ENCODE data around the gene MAD1L1. TPM values are rescaled to one million over a fixed set of nuclear protein-coding genes. Genes with fewer than 3 reads are reported as not detected.

The MAD1L1 gene
- total and polyA plus RNA-seq, 2 donors (not counting 1 experiment from before 2014, with no cell fraction given) = 9.8 to 29.4 TPM

DNA sequence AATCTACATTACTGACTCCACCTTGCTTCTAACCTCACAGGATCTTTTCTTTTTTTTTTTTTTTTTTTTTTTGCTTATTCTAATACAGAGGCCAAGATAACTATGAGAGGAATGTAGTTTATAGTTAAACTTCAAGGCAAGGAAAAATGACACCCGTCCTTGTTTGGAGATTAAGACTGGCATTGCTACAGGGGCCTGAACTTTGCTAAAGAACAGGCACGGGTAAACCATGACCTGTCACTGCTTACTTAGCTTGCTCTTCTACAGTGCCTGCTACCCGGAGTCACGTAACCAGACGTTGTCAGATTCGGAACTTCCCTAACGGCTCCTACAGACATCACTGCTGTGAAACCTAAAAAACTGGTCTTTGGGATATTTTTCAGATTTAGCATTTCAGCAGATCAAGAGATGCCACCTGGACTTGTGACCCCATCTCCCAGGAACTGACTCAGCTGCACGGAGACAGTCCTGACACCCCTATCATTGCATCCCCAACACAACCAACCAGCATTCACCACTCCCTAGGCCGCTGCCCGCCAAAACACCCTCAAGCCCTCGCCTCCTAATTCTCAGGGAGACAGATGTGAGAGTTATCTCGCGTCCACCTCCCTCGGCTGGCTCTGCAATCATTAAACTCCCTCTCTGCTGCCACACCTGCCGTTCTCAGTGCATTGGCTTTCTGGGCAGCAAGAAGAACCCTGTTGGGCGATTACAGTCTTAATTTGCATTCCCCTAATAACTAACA is 27.5 kb downstream of the MAD1L1 start:
- Histone ChIP-seq H3K4me2 (ENCODE audit: extremely low read depth, insufficient read depth, low read length) (no peak overlapping the region), H3K4me3 (replicated peaks in 1 of 4; ENCODE audit: control extremely low read depth in 1 of 4, insufficient read depth in 1 of 4, low read depth in 3 of 4, low read length in 4 of 4) (no peak overlapping the region), H3K36me3 (ENCODE audit: control insufficient read depth, insufficient read depth, low read length) (peaks cover 3% of the 10 kb centered on the region), H3K79me2 (ENCODE audit: control insufficient read depth, insufficient read depth, low read length) (no peaks in the 10 kb centered on the region), H2AFZ (ENCODE audit: low read length) (no peak overlapping the region), H3K4me1 (ENCODE audit: control insufficient read depth, extremely low read depth, insufficient read depth, low read length) (peaks cover 6% of the 10 kb centered on the region), H3K27ac (ENCODE audit: insufficient read depth, low read length) (no peak overlapping the region), H3K27me3 (ENCODE audit: control insufficient read depth, insufficient read depth, low read length) (no peaks in the 10 kb centered on the region), H3K9me3 (ENCODE audit: control insufficient read depth, insufficient read depth, low read depth, low read length) (no peaks in the 10 kb centered on the region), H4K20me1 (ENCODE audit: control insufficient read depth, extremely low read depth, insufficient read depth, low read length) (no peaks in the 10 kb centered on the region), H3K9ac (ENCODE audit: insufficient read depth, low read length) (no peak overlapping the region)
- peak in 1 of 2 donors; percentile 10 for DNase-seq (ENCODE audit: low read depth in 2 of 2)
- TF ChIP-seq EZH2 (IDR thresholded peaks at IDR 0.05; ENCODE audit: low read length, missing control alignments) = no peak
- TF ChIP-seq, protein P1, sequence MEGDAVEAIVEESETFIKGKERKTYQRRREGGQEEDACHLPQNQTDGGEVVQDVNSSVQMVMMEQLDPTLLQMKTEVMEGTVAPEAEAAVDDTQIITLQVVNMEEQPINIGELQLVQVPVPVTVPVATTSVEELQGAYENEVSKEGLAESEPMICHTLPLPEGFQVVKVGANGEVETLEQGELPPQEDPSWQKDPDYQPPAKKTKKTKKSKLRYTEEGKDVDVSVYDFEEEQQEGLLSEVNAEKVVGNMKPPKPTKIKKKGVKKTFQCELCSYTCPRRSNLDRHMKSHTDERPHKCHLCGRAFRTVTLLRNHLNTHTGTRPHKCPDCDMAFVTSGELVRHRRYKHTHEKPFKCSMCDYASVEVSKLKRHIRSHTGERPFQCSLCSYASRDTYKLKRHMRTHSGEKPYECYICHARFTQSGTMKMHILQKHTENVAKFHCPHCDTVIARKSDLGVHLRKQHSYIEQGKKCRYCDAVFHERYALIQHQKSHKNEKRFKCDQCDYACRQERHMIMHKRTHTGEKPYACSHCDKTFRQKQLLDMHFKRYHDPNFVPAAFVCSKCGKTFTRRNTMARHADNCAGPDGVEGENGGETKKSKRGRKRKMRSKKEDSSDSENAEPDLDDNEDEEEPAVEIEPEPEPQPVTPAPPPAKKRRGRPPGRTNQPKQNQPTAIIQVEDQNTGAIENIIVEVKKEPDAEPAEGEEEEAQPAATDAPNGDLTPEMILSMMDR (conservative IDR thresholded peaks at IDR 0.05 in 1 of 2, IDR thresholded peaks at IDR 0.05 in 1 of 2; ENCODE audit: low read depth in 1 of 2, low read length in 2 of 2) = no peak

DNA sequence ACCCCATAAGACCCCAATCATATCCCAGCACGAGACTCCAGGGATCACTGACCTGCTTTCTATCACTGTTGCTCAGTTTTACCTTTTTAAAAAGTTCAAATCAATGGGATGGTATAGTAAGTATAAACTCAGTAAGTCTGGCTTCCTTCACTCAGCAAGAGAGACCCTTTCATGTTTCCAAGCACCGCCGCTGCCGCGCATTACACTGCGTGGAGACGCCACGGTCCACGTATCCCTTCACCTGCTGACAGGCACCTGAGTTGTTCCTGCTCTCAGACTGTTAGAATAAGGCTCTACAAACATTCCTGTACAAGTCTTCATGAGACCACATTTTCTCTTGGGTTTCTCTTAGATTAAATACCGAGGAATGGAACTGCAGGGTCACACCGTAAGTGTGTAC is 28.3 kb downstream of the MAD1L1 start:
- H3K36me3 ChIP-seq (ENCODE audit: control insufficient read depth, insufficient read depth, low read length) = peaks cover 3% of the 10 kb centered on the region
- no peak overlapping the region for H3K4me3 ChIP-seq (replicated peaks in 1 of 4; ENCODE audit: control extremely low read depth in 1 of 4, insufficient read depth in 1 of 4, low read depth in 3 of 4, low read length in 4 of 4)
- no peaks in the 10 kb centered on the region for H3K27me3 ChIP-seq (ENCODE audit: control insufficient read depth, insufficient read depth, low read length)
- no peak overlapping the region for H2AFZ ChIP-seq (ENCODE audit: low read length)
- DNase-seq (ENCODE audit: low read depth in 2 of 2) = no peak
- TF ChIP-seq, protein P1 (conservative IDR thresholded peaks at IDR 0.05 in 1 of 2, IDR thresholded peaks at IDR 0.05 in 1 of 2; ENCODE audit: low read depth in 1 of 2, low read length in 2 of 2) = no peak
- TF ChIP-seq EZH2 (IDR thresholded peaks at IDR 0.05; ENCODE audit: low read length, missing control alignments) = no peak
- no peaks in the 10 kb centered on the region for H3K9me3 ChIP-seq (ENCODE audit: control insufficient read depth, insufficient read depth, low read depth, low read length)
- peaks cover 6% of the 10 kb centered on the region for H3K4me1 ChIP-seq (ENCODE audit: control insufficient read depth, extremely low read depth, insufficient read depth, low read length)
- no peak overlapping the region for H3K27ac ChIP-seq (ENCODE audit: insufficient read depth, low read length)
- no peaks in the 10 kb centered on the region for H4K20me1 ChIP-seq (ENCODE audit: control insufficient read depth, extremely low read depth, insufficient read depth, low read length)
- H3K9ac ChIP-seq (ENCODE audit: insufficient read depth, low read length) = no peak overlapping the region
- no peak overlapping the region for H3K4me2 ChIP-seq (ENCODE audit: extremely low read depth, insufficient read depth, low read length)
- no peaks in the 10 kb centered on the region for H3K79me2 ChIP-seq (ENCODE audit: control insufficient read depth, insufficient read depth, low read length)

DNA sequence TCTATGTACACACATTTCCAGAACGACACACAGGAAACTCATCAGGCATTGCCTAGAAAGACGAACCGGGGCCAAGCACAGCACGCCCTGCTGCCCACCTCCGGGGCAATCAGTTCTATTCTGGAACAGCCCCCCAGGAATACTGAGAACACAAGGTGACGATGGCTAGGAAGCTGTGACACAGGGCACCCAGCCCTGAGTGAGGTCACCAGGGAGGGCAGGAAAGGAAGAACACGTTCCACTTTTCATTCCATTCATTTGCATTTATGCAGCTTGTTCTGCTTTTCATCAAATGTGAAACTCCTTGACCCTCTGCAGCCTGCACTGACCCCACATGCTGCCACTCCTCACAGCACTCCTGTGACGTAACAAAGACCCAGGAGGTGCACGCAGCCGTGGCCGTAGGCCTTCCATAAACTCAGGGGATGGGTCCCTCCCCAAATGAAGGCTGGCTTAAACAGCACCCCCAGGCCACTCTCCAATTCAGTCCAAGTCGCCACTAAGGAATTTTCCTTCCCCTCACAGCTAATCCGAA is 28.9 kb downstream of the MAD1L1 start:
- Histone ChIP-seq H3K9me3 (ENCODE audit: control insufficient read depth, insufficient read depth, low read depth, low read length) (no peaks in the 10 kb centered on the region), H2AFZ (ENCODE audit: low read length) (no peak overlapping the region), H3K79me2 (ENCODE audit: control insufficient read depth, insufficient read depth, low read length) (no peaks in the 10 kb centered on the region), H4K20me1 (ENCODE audit: control insufficient read depth, extremely low read depth, insufficient read depth, low read length) (no peaks in the 10 kb centered on the region), H3K4me2 (ENCODE audit: extremely low read depth, insufficient read depth, low read length) (no peak overlapping the region), H3K27me3 (ENCODE audit: control insufficient read depth, insufficient read depth, low read length) (no peaks in the 10 kb centered on the region), H3K27ac (ENCODE audit: insufficient read depth, low read length) (no peak overlapping the region), H3K4me3 (replicated peaks in 1 of 4; ENCODE audit: control extremely low read depth in 1 of 4, insufficient read depth in 1 of 4, low read depth in 3 of 4, low read length in 4 of 4) (no peak overlapping the region), H3K4me1 (ENCODE audit: control insufficient read depth, extremely low read depth, insufficient read depth, low read length) (peaks cover 6% of the 10 kb centered on the region), H3K36me3 (ENCODE audit: control insufficient read depth, insufficient read depth, low read length) (peaks cover 5% of the 10 kb centered on the region), H3K9ac (ENCODE audit: insufficient read depth, low read length) (no peak overlapping the region)
- peak in 1 of 2 donors; percentile 11 for DNase-seq (ENCODE audit: low read depth in 2 of 2)
- no peak for TF ChIP-seq EZH2 (IDR thresholded peaks at IDR 0.05; ENCODE audit: low read length, missing control alignments)
- TF ChIP-seq, protein P1 (conservative IDR thresholded peaks at IDR 0.05 in 1 of 2, IDR thresholded peaks at IDR 0.05 in 1 of 2; ENCODE audit: low read depth in 1 of 2, low read length in 2 of 2) = no peak

All from fibroblast of lung (primary cell).